BJ (cell line): Measurements from ENCODE around the gene ALG12. TPM values are rescaled to one million over a fixed set of nuclear protein-coding genes. Genes with fewer than 3 reads are reported as not detected.

Source experiments
- CTCF ChIA-PET: fragments of 350-600 bp; formaldehyde crosslinking; extraction: SDS; loops from one replicate; lab custom pipeline; 2021; ENCODE audit warnings: antibody characterized with exemption, inconsistent platforms; lab: Yijun Ruan, JAX
- POLR2A ChIA-PET: fragments of 300-600 bp; sonication (Branson Sonifier 250); formaldehyde crosslinking; extraction: SDS; loops from one replicate; lab custom pipeline; 2021; ENCODE audit warnings: antibody characterized with exemption; lab: Charles Lee
- DNase-seq: peaks from one replicate; pipeline ENCODE4 v3.0.0-alpha.2; 2011; ENCODE audit warnings: low read depth
- H3K27me3 ChIP-seq: 2 replicates; pipeline ENCODE4 v1.6.0; 2011; ENCODE audit warnings: low read length; ENCODE audit not compliant: control insufficient read depth, insufficient read depth
- H3K36me3 ChIP-seq: 2 replicates; pipeline ENCODE4 v1.5.1; 2011; ENCODE audit warnings: low read length; ENCODE audit not compliant: control insufficient read depth, insufficient read depth
- H3K4me3 ChIP-seq: 2 replicates; pipeline ENCODE4 v1.5.1; 2011; ENCODE audit warnings: low read depth, mild to moderate bottlenecking, control low read depth, low read length
- polyA plus RNA-seq: library from polyadenylated mRNA; depleted of rRNA; stranded (reverse); fragments of >200 nt; gene quantifications from 2 replicates; pipeline ENCODE4 v1.2.3, GENCODE V29; 2011
- TF ChIP-seq, protein P1 (sequence below): IDR thresholded peaks from 2 replicates; pipeline ENCODE4 v1.5.1; 2011; ENCODE audit warnings: low read depth, mild to moderate bottlenecking, control low read depth, inconsistent platforms, low read length, moderate library complexity; ENCODE audit not compliant: insufficient read depth

Gene ALG12
- polyA plus RNA-seq, 1 experiment: 7.9 TPM

DNA sequence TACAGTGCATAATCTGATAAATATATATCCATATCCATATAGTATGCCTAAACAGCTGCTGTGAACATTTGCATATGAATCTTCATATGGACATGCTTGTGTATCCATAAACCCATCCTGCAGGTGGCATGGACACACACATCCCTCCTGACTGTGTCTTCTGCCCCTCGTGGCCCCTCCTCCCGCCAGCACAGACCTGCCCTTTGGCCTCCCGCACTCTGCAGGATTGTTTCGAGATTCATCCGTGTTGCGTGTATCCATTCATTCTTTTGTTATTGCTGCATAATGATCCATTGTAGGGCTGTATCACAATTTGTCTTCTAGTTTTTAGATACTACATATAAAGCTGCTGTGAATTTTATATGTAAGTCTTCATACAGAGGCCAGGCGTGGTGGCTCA lies 40.6 kb downstream of the ALG12 start:
- Histone ChIP-seq H3K36me3 (no peaks in the 10 kb centered on the region), H3K27me3 (no peaks in the 10 kb centered on the region), H3K4me3 (no peak overlapping the region)
- POLR2A ChIA-PET: no interaction called here
- DNase-seq: no peak
- TF ChIP-seq, protein P1, sequence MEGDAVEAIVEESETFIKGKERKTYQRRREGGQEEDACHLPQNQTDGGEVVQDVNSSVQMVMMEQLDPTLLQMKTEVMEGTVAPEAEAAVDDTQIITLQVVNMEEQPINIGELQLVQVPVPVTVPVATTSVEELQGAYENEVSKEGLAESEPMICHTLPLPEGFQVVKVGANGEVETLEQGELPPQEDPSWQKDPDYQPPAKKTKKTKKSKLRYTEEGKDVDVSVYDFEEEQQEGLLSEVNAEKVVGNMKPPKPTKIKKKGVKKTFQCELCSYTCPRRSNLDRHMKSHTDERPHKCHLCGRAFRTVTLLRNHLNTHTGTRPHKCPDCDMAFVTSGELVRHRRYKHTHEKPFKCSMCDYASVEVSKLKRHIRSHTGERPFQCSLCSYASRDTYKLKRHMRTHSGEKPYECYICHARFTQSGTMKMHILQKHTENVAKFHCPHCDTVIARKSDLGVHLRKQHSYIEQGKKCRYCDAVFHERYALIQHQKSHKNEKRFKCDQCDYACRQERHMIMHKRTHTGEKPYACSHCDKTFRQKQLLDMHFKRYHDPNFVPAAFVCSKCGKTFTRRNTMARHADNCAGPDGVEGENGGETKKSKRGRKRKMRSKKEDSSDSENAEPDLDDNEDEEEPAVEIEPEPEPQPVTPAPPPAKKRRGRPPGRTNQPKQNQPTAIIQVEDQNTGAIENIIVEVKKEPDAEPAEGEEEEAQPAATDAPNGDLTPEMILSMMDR: no peak
- CTCF ChIA-PET: no interaction called here

DNA sequence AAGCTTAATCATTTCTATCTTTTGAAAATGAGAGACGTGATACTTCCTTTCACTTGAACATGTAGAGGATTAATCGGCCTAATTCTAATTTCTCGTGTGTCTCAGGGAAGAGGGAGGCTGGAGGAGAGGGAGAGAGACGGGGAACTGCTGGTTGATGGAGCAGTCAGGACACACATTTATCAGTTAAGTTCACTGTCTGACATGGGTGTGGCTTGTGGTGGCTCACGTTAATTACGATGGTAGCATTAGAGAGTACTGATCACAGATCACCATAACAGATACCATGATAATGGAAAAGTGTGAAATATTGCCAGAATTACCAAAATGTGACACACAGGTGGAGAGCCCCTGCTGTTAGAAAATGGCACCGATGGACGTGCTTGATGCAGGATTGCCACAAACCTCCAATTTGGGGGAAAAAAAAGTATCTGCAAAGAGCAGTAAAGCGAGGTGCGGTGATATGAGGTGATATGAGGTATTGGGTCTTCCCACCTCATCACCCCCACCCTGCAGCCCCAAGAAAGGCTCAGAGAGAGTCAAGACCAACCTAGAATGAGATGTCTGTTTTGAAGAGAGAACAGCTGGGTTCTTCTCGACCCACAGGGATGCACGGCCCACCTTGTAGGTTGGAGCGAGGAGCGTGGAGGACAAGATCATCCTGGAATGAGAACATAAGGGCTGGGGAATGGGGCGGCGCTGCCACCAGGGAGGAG lies 44.9 kb downstream of the ALG12 start:
- Histone ChIP-seq H3K36me3 (no peaks in the 10 kb centered on the region), H3K4me3 (no peak overlapping the region), H3K27me3 (no peaks in the 10 kb centered on the region)
- CTCF ChIA-PET: interaction anchor here (1.0 kb wide), 2 partner anchors 9 to 11 kb away, joined by 3 to 4 read pairs; no protein-coding TSS in a partner anchor
- POLR2A ChIA-PET: no interaction called here
- no peak for DNase-seq
- TF ChIP-seq, protein P1: no peak

DNA sequence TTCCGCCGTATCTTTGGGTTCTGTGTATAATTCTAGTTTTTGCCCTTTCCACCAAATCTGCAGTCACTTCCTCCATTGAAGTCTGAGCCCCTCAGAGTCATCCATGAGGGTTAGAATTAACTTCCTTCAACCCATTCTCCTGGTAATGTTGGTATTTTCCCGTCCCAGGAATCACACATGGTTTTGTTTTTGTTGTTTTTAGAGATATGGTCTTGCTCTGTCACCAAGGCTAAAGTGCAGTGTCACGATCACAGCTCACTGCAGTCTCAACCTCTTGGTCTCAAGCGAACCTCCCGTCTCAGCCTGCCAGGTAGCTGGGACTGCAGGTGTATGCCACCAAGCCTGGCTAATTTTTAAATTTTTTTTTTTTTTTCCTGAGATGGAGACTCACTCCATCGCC lies 45.9 kb downstream of the ALG12 start:
- H3K36me3 ChIP-seq: no peaks in the 10 kb centered on the region
- ChIA-PET CTCF (interaction anchor here (0.6 kb wide), 1 partner anchor 12 kb away, joined by 3 read pairs; no protein-coding TSS in a partner anchor), POLR2A (interaction anchor here (0.6 kb wide), 1 partner anchor 15 kb away, joined by 3 read pairs; no protein-coding TSS in a partner anchor)
- H3K4me3 ChIP-seq: no peak overlapping the region
- TF ChIP-seq, protein P1: no peak
- no peaks in the 10 kb centered on the region for H3K27me3 ChIP-seq
- DNase-seq: no peak

DNA sequence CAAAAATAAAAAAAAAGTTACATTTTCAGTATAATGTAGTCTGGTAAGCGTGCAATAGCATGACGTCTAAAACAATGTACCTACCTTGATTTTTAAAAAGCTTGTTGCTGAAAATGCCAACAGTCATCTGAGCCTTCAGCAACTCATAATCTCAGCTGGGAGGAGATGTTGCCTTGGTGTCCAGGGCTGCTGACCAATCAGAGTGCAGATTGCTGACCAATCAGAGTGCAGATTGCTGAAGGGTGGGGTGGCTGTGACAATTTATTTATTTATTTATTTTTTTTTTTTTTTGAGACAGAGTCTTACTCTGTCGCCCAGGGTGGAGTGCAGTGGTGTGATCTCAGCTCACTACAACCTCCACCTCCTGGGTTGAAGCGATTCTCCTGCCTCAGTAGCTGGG lies 46.8 kb downstream of the ALG12 start:
- POLR2A ChIA-PET: interaction anchor here (0.7 kb wide), 1 partner anchor 29 kb away, joined by 6 read pairs; no protein-coding TSS in a partner anchor
- DNase-seq: no peak
- Histone ChIP-seq H3K4me3 (no peak overlapping the region), H3K36me3 (no peaks in the 10 kb centered on the region), H3K27me3 (no peaks in the 10 kb centered on the region)
- CTCF ChIA-PET: interaction anchor here (0.6 kb wide), 1 partner anchor 11 kb away, joined by 3 read pairs; no protein-coding TSS in a partner anchor
- TF ChIP-seq, protein P1: no peak

DNA sequence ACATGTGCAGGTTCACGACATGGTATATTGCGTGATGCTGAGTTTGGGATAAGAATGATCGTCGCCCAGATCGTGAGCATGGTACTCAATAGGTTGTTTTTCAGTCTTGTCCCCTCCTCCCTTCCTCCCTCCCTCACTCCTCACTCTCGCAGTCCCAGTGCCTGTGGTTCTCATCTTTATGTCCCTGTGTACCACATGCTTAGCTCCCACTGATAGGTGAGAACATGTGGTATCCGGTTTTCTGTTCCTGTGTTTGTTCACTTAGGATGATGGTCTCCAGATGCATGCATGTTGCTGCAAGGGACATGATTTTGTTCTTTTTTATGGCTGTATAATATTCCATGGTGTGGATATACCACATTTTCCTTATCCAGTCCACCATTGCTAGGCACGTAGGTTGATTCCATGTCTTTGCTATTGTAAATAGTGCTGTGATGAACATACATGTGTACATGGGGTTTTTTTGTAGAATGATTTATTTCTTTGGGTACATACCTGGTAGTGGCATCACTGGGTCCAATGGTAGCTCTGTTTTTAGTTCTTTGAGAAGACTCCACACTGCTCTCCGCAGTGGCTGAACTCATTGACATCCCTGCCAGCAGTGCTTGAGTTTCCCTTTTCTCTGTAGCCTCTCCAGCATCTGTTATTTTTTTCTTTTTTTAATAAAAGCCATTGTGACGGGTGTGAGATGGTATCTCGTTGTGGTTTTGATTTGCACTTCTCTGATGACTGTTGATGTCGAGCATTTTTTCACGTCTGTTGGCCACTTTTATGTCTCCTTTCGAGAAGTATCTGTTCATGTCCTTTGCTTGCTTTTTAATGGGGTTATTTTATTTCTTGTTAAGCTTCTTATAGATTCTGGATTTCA lies 48.2 kb downstream of the ALG12 start:
- no peaks in the 10 kb centered on the region for H3K36me3 ChIP-seq
- ChIA-PET POLR2A (no interaction called here), CTCF (interaction anchor here (1.0 kb wide), 1 partner anchor 10 kb away, joined by 4 read pairs; no protein-coding TSS in a partner anchor)
- H3K27me3 ChIP-seq: no peaks in the 10 kb centered on the region
- no peak for DNase-seq
- TF ChIP-seq, protein P1: no peak
- H3K4me3 ChIP-seq: no peak overlapping the region
